GM12872 (cell line): ENCODE data around the gene ZNF106.

Experiments used
- CTCF ChIP-seq: IDR thresholded peaks from 3 replicates; pipeline ENCODE4 v1.5.1; 2011; ENCODE audit warnings: low read depth, mild to moderate bottlenecking, low read length, moderate library complexity; ENCODE audit not compliant: insufficient read depth

The ZNF106 gene

GRCh38 chr15:42507514-42507913 lies 16.6 kb upstream of the ZNF106 start:
- no peak for TF ChIP-seq CTCF

GRCh38 chr15:42504631-42505030 lies 13.7 kb upstream of the ZNF106 start:
- TF ChIP-seq CTCF, result no peak

- no peak for TF ChIP-seq CTCF
Observed at GRCh38 chr15:42503825-42504224, 12.9 kb upstream of the ZNF106 start.

GRCh38 chr15:42502477-42502876 lies 11.5 kb upstream of the ZNF106 start:
- TF ChIP-seq CTCF, result no peak

- TF ChIP-seq CTCF, result no peak
Observed at GRCh38 chr15:42499858-42500609, 9.1 kb upstream of the ZNF106 start.

- TF ChIP-seq CTCF, result no peak
Observed at GRCh38 chr15:42498212-42499068, 7.5 kb upstream of the ZNF106 start.

- no peak for TF ChIP-seq CTCF
Observed at GRCh38 chr15:42495361-42496212, 4.6 kb upstream of the ZNF106 start, which contains the start of gene SNAP23. SNAP23 (plus strand) TSS chr15:42495634; CDS start chr15:42511847, 16,213 bp downstream.
